RPMI7951 (cell line): ENCODE results near the gene RAB3C. TPM values are rescaled to one million over a fixed set of nuclear protein-coding genes. Genes with fewer than 3 reads are reported as not detected.
"Not testable (repeated sequence)": the region's sequence is repeated elsewhere in the genome, so short reads cannot be mapped to it uniquely, and the experiment has no call there.

ENCODE experiments used
- DNase-seq: peaks from one replicate; pipeline ENCODE4 v3.0.0-alpha.2; 2012; ENCODE audit warnings: low read depth
- total RNA-seq: library from RNA; depleted of rRNA; stranded (reverse); fragments of >200 nt; shearing (Covaris generic); gene quantifications from 2 replicates; pipeline ENCODE4 v1.2.3, GENCODE V29; 2014

RAB3C gene
- total RNA-seq, 1 experiment from 2014 or later: not detected

DNA sequence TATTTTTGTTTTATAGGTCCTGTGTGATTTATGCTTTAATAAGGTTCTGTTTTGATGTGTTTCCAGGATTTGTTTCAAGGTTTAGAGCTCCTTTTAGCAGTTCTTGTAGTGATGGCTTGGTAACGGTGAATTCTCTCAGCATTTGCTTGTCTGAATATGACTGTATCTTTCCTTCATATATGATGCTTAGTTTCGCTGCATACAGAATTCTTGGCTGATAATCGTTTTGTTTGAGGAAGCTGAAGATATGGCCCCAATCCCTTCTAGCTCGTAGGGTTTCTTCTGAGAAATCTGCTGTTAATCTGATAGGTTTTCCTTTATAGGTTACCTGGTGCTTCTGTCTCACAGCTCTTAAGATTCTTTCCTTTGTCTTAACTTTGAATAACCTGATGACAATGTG, 20.0 kb downstream of the RAB3C start:
- DNase-seq: not testable (repeated sequence)

DNA sequence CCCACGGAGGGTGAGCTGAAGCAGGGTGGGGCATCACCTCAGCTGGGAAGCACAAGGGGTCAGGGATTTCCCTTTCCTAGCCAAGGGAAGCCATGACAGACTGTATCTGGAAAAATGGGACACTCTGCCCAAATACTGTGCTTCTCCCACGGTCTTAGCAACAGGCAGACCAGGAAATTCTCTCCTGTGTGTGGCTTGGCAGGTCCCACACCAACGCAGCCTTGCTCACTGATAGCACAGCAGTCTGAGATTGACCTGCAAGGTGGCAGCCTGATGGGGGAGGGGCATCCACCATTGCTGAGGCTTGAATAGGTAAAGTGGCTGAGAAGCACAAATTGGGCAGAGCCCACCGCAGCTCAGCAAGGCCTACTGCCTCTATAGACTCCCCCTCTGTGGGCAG, 23.2 kb downstream of the RAB3C start:
- DNase-seq: no peak

DNA sequence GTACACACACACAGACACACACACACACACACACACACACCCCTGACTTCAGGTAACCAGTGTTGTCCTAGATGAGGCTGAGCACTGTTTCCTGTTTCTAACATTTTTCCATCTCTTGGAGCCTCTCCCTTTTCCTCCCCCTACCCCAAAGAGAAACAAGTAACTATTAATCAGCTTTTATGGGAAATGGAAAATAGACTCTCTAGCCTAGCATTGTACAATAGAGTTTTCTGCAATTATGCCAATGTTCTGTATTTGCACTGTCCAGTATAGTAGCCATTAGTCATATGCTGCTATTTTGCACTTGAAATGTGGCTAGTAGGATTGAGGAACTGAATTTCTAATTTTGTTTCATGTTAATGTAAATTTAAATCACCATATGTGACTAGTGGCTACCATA, 33.1 kb downstream of the RAB3C start:
- DNase-seq: no peak

DNA sequence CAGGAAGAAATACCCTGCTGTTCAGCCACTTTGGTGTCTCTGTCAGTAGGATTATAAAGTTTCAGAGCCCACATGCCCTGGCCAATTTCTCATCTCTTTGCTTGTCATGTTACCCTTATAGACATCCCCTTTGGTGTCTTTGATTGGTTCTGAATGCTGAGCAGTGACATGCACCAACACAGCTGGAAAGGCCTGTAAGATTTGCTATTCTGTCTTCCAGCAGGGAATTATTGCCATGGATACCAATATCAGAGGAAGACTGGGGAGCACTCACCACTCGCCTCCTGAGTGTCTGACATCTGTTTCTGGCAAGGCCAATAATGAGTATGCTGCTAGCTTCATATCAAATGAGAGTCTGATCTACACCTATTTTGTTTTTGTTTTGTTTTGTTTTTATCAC, 34.4 kb downstream of the RAB3C start:
- DNase-seq: no peak

GRCh38 chr5:58620336-58620735, 37.5 kb downstream of the RAB3C start:
- DNase-seq: no peak

DNA sequence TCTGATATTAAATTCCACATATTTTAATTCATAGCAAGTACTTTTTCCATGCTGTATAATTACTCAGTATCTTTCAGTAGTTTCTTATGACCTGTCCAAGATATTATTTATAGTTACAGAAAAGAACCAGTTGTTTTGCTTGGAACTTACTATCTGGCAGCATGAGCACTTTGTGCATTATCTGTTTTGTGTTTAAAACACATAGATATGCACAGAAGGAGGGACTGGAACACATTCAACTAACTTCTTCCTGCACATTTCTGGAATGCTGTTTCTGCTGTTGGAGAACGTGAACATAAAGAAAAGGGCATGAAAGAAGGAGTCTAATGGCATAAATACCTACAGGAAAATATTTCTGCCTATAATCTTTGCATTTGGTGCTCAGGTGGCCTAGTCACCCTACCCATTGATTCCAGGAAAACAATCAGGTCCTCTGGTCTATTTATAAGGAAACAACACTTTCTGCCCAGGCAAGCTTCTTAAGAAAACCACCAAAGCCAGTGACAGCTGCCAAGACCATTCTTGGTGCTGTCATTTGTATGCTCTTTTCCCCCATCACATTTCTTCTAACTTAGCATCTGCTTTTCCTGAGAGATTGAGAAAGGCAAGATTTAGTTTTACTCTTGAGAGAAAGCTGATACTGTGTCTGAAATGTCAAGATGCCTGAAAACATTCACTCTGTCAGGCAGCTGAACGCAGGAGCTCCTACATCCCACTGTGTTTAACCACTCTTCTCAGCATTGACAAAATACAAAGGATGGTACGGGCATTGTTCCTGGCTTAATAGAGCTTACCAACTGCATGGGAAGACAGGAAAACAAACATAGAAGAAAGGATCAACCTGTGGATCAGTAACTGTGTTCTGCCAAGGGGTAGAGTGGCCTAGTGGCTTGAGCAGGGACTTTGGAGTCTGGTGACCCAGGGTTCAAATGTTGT, 40.3 kb downstream of the RAB3C start:
- no peak for DNase-seq

DNA sequence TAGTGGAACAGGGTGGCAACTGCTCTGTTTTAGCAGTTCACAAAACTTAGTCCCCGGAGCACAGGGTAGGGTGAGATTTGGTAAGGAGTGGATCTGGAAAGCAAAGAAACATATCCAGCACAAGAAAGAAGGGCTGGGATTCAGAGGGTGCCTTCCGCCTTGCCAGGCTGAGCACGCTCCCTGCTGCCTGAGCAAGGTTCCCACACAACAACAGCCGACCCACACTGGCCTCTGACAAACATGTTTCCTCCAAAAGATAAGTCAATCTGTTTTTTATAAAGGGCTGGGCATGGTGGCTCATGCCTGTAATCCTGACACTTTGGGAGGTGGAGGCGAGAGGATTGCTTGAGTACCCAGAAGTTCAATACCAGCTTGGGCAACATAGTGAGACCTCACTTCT, 45.8 kb downstream of the RAB3C start:
- no peak for DNase-seq

GRCh38 chr5:58629271-58630159, 46.6 kb downstream of the RAB3C start:
- DNase-seq: no peak

DNA sequence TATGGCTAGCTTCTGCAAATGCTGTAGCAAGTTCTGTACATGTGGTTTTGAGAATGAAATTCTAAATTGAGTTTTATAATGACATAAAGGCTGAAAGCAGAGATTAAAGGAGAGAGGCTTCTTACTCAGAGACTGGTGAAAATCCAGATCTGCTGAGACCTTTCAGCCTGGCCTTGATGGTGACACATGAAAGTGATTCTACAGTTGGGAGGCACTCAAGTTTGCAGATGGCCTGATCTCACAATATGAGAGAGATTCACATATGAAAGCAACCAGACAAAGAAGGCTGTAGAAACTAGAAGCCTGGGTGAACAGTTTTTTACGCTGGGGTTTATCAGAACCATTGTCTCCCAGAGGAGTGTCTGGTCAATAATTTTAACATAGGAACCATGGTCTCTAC, 49.0 kb downstream of the RAB3C start:
- no peak for DNase-seq

DNA sequence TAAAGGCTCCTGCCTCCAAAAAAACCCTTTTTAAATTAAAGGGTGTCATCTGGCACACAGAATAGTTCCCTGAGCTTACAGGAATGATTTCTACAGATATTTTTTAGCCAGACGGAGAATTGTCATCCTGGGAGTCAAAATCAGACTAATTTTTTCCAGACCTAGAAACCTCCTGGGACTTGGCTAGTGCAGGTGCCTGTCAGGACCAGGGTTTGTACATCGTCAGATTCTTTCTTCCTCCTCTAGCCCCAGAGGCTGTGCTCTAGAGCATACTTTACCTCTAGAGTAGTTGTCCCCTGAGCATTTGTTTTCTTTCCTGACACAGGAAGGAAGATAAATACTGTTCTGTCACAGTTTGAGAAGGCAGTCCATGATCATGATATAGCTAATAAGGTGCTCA, 52.5 kb downstream of the RAB3C start:
- no peak for DNase-seq

DNA sequence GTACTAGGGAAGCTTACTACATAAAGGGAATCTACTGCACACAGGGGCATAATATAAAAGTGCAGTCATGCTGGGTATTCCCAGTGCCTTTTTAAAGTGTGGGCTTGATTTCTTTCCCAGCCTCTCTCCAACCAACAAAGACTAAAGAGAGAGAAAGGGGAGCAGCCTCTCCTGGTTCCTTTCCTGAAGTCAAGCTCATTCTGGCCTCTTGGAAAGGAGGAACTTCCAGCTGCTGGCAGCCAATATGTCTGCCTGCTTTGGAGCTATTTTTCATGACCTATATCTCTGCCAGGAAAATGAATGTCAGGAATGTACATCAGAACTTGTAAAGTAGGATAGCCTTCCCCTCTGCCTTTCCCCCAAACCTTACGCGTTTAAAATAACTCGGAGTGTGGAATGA, 57.1 kb downstream of the RAB3C start:
- no peak for DNase-seq

- DNase-seq: no peak
Observed at GRCh38 chr5:58641533-58641932, 58.7 kb downstream of the RAB3C start.

GRCh38 chr5:58648846-58649245, 66.0 kb downstream of the RAB3C start:
- no peak for DNase-seq

DNA sequence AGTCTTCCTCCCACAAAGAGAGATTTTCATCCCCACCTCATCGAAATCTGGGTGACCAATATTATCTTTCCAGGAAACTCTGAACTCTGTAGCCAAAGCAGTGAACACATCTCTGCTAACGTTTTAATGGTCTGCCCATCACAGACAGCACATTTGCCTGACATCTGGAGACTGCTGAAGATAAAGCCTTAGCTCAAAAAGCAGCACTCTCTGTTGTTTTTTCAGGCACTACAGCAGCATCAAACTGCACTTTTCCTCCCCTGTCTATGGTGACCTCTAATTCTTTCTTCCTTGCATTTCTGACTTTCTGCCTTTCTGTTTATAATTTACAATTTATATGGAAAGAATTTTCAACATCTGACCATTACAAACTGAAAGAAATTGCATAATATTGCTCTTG, 66.8 kb downstream of the RAB3C start:
- no peak for DNase-seq

DNA sequence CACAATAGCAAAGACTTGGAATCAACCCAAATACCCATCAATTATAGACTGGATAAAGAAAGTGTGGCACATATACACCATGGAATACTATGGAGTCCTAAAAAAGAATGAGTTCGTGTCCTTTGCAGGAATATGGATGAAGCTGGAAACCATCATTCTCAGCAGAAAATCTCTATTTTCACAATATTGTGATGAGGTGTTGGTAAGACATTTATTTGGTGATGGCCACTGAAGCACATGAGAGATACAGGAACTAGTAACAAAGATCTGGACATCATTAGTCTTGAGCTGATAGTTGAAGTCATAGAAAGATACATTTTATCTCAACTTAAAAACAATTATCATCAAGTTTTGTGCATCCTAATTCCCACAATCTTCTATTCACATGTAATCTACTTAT, 70.6 kb downstream of the RAB3C start:
- no peak for DNase-seq

GRCh38 chr5:58666141-58666540, 83.3 kb downstream of the RAB3C start:
- DNase-seq: no peak

GRCh38 chr5:58666598-58667581, 84.0 kb downstream of the RAB3C start:
- DNase-seq: peak; percentile 65

DNA sequence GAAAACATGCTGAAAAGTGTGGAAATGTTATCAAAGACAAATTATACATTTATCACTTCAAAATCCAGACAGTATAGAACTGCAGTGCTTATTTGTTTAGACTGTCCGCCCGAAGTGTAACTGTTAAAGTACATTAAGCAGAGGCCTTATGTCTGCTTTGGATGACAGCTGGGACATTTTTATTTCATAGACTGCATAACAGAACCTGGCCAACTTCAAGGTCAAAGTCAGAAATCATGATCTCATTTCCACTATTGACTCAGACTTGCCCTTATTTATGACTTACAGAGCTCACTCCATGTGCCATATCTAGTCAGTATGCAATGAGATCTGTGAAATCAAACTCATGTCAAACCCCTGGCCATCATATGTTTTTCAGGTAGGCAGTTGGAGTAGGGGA, 87.7 kb downstream of the RAB3C start:
- no peak for DNase-seq

- DNase-seq: no peak
Observed at GRCh38 chr5:58671155-58671554, 88.3 kb downstream of the RAB3C start.

GRCh38 chr5:58672521-58672920, 89.6 kb downstream of the RAB3C start:
- DNase-seq: no peak

- DNase-seq: no peak
Observed at GRCh38 chr5:58674070-58674469, 91.2 kb downstream of the RAB3C start.

GRCh38 chr5:58674711-58675110, 91.8 kb downstream of the RAB3C start:
- no peak for DNase-seq
